K562 (cell line): Measurements from ENCODE around the gene PCDHA7. TPM values are rescaled to one million over a fixed set of nuclear protein-coding genes. Genes with fewer than 3 reads are reported as not detected.

Source experiments
- ATAC-seq: fragments of 200-7000 bp; cut with Tn5 transposase; 3 replicates; pipeline ENCODE4 v1.9.1; 2020; ENCODE audit warnings: moderate library complexity
- BruUV-seq: library from RNA; stranded (reverse); fragments of 400-500 nt; replicated peaks from 2 replicates; lab custom pipeline; 2021; lab: Mats Ljungman, UMichigan
- CTCF ChIA-PET: fragments of 300-600 bp; formaldehyde crosslinking; extraction: SDS; loops from one replicate; lab custom pipeline; 2021; ENCODE audit warnings: low intra/inter-chr PET ratio; lab: Yijun Ruan, JAX
- POLR2A ChIA-PET: fragments of 300-600, 350-650 bp; sonication (Branson Sonifier 250); formaldehyde crosslinking; extraction: SDS; loops from one replicate; lab custom pipeline; 2021; ENCODE audit warnings: antibody characterized with exemption, inconsistent platforms; lab: Yijun Ruan, JAX
- DNase-seq, 4 experiments: peaks; one replicate each; pipeline versions ENCODE4 v3.0.0 to v3.0.0-alpha.2; 2011 to 2018; ENCODE audit warnings: low spot score in 3 of 4, mixed read lengths in 3 of 4; ENCODE audit errors: extremely low read depth in 1 of 4
- FAIRE-seq: peaks from 2 replicates; lab custom pipeline; 2011; peaks lifted over from hg19 to GRCh38; lab: Jason Lieb, UNC
- H2AFZ ChIP-seq: 2 replicates; pipeline ENCODE4 v1.6.0; 2011; ENCODE audit warnings: low read depth, low read length, control low read depth, inconsistent platforms
- H3K27ac ChIP-seq: fragments of 200-600 bp; 3 replicates; pipeline ENCODE4 v1.8.0; 2011; ENCODE audit warnings: low read depth, mild to moderate bottlenecking, control low read depth, inconsistent platforms, low read length, moderate library complexity, mixed read lengths; ENCODE audit errors: extremely low read depth
- H3K27me3 ChIP-seq, 2 experiments: fragments of 300-600 bp in 1 of 2; 2 replicates in 1 of 2; 3 replicates in 1 of 2; pipeline versions ENCODE4 v1.6.0 to v1.8.0; 2011; ENCODE audit warnings: inconsistent platforms in 2 of 2, low read length in 2 of 2, mild to moderate bottlenecking in 1 of 2, mixed read lengths in 1 of 2, moderate library complexity in 1 of 2; ENCODE audit not compliant: control insufficient read depth in 2 of 2, insufficient read depth in 2 of 2
- H3K36me3 ChIP-seq: fragments of 300-600 bp; 3 replicates; pipeline ENCODE4 v1.8.0; 2011; ENCODE audit warnings: mild to moderate bottlenecking, low read length, inconsistent platforms; ENCODE audit not compliant: control insufficient read depth, insufficient read depth
- H3K4me1 ChIP-seq, 2 experiments: fragments of 200-600 bp in 1 of 2; replicated peaks in 1 of 2; 2 replicates in 1 of 2; 3 replicates in 1 of 2; pipeline versions ENCODE4 v1.5.1 to v1.8.0; 2011; ENCODE audit warnings: inconsistent platforms in 2 of 2, low read length in 2 of 2, mild to moderate bottlenecking in 1 of 2, mixed read lengths in 1 of 2, moderate library complexity in 1 of 2; ENCODE audit not compliant: control insufficient read depth in 2 of 2, insufficient read depth in 2 of 2
- H3K4me2 ChIP-seq: 2 replicates; pipeline ENCODE4 v1.6.1; 2011; ENCODE audit warnings: low read length, control low read depth, inconsistent platforms, mixed read lengths; ENCODE audit not compliant: insufficient read depth
- H3K4me3 ChIP-seq: fragments of 200-600 bp; sonication (generic), shearing (Covaris generic); 2 replicates; pipeline ENCODE4 v1.5.1; 2016; ENCODE audit warnings: control low read depth, inconsistent platforms
- H3K79me2 ChIP-seq: fragments of 200-600 bp; 3 replicates; pipeline ENCODE4 v1.8.0; 2011; ENCODE audit warnings: low read length, inconsistent platforms; ENCODE audit not compliant: control insufficient read depth, insufficient read depth
- H3K9ac ChIP-seq, 2 experiments: 2 replicates each; pipeline versions ENCODE4 v1.6.0 to v1.6.1; 2011; ENCODE audit warnings: low read depth in 2 of 2, low read length in 2 of 2, control low read depth in 1 of 2, inconsistent platforms in 1 of 2, mild to moderate bottlenecking in 1 of 2, mixed read lengths in 1 of 2; ENCODE audit not compliant: insufficient read depth in 1 of 2
- H3K9me1 ChIP-seq: one replicate; pipeline ENCODE4 v1.6.0; 2011; ENCODE audit warnings: inconsistent platforms, mild to moderate bottlenecking, low read length, moderate library complexity; ENCODE audit not compliant: control insufficient read depth, insufficient read depth
- H3K9me3 ChIP-seq: replicated peaks from 2 replicates; pipeline ENCODE4 v1.5.1; 2011; ENCODE audit warnings: low read depth, low read length, inconsistent platforms; ENCODE audit not compliant: control insufficient read depth, insufficient read depth
- H4K20me1 ChIP-seq: replicated peaks from 2 replicates; pipeline ENCODE4 v1.6.1; 2011; ENCODE audit warnings: low read length, inconsistent platforms, mixed read lengths; ENCODE audit not compliant: control insufficient read depth, insufficient read depth
- GABPB1 ChIP-seq: sonication (generic); formaldehyde crosslinking; IDR thresholded peaks from 2 replicates; pipeline ENCODE4 v1.8.0; 2022; ENCODE audit warnings: mild to moderate bottlenecking, missing genetic modification reagents
- SFPQ ChIP-seq: fragments of 200-400 bp; formaldehyde crosslinking; IDR thresholded peaks from 2 replicates; pipeline ENCODE4 v1.6.1; 2017; ENCODE audit warnings: mild to moderate bottlenecking, low read depth, low read length, moderate library complexity
- SIN3A ChIP-seq, 2 experiments: fragments of 150-350 bp in 1 of 2; IDR thresholded peaks; 2 replicates each; pipeline ENCODE4 v1.6.1; 2011 to 2016; ENCODE audit warnings: borderline replicate concordance in 2 of 2, low read depth in 2 of 2, low read length in 2 of 2, mild to moderate bottlenecking in 2 of 2, moderate library complexity in 2 of 2; ENCODE audit not compliant: control insufficient read depth in 1 of 2
- WGBS: fragments of 100-300 bp; shearing (Covaris generic); methylation state at CpG from one replicate; pipeline ENCODE4 v1.1.6; 2016; ENCODE audit warnings: low coverage, mixed read lengths; ENCODE audit not compliant: insufficient coverage; ENCODE audit errors: missing lambda C conversion rate; 5-methylcytosine and 5-hydroxymethylcytosine counted together
- in situ Hi-C: fragments of 300-500 bp; cut with MboI; formaldehyde crosslinking; loops from 4 replicates; pipeline ENCODE4 v1.15.0; 2018; ENCODE audit warnings: inconsistent platforms, mixed read lengths
- intact Hi-C: fragments of 100-400 bp; cut with micrococcal nuclease; formaldehyde crosslinking; loops from 2 replicates; pipeline ENCODE4 v1.14.2; 2022
- polyA plus RNA-seq, 8 experiments: library from polyadenylated mRNA; depleted of rRNA in 4 of 8; stranded (reverse) in 5 of 8; unstranded in 3 of 8; fragments of >200 nt; fragmentation: Nextera tagmentation in 2 of 8; fragmentation: Illumina TruSeq in 1 of 8; extraction: Ambion mirVana in 2 of 8; extraction: Trizol in 1 of 8; gene quantifications; 2 replicates each; pipeline versions ENCODE4 v1.2.1 to v1.2.3, GENCODE V29; 2011 to 2014; ENCODE audit warnings: inconsistent platforms in 1 of 8, missing spikeins in 1 of 8
- total RNA-seq, 7 experiments: library from RNA; depleted of rRNA in 6 of 7; stranded (reverse); fragments of >200 nt in 6 of 7; fragmentation: Illumina TruSeq in 2 of 7; extraction: Trizol in 2 of 7; gene quantifications; 2 replicates each; pipeline versions ENCODE4 v1.2.1 to v1.2.3, GENCODE V29; 2011 to 2021; ENCODE audit warnings: low replicate concordance in 1 of 7
- TF ChIP-seq, protein P1 (sequence below), 3 experiments: IDR thresholded peaks in 2 of 3; conservative IDR thresholded peaks in 1 of 3; 2 replicates each; pipeline ENCODE4 v1.5.1; 2011 to 2012; ENCODE audit warnings: low read length in 3 of 3, mild to moderate bottlenecking in 3 of 3, control low read depth in 2 of 3, improper control_type of control experiment in 1 of 3, inconsistent platforms in 1 of 3, low read depth in 1 of 3, mixed read lengths in 1 of 3, moderate library complexity in 1 of 3; ENCODE audit not compliant: insufficient read depth in 2 of 3
- TF ChIP-seq, protein P2 (sequence below): fragments of 450-650 bp; formaldehyde crosslinking; IDR thresholded peaks from 2 replicates; pipeline ENCODE4 v1.4.0; 2020; ENCODE audit warnings: mild to moderate bottlenecking, mixed read lengths

The PCDHA7 gene
- total and polyA plus RNA-seq, 9 of the 15 experiments (the other 6 are each of a cell fraction or from before 2014, with no cell fraction given), result not detected

GRCh38 chr5:140870221-140871201 is 36.4 kb downstream of the PCDHA7 start (continued):
- no peak for TF ChIP-seq GABPB1

GRCh38 chr5:140875085-140876065 is 41.3 kb downstream of the PCDHA7 start, which contains the start of gene PCDHA12:
PCDHA12 (plus strand) TSS chr5:140875308; CDS start chr5:140875473, 165 bp downstream.
- H3K79me2 ChIP-seq, result no peaks in the 10 kb centered on the region
- FAIRE-seq, result no peak
- ChIA-PET POLR2A (no interaction called here), CTCF (no interaction called here)
- no peaks in the 10 kb centered on the region; the same call in 1 of the 2 replicates for H3K9me3 ChIP-seq
- 14% methylated on average over 41 of the region's 47 CpGs for WGBS
- intact Hi-C loops, result no loop called here
- in situ Hi-C loops, result no loop called here
- BruUV-seq, result no TSS peak
- no peak for DNase-seq
- no peak within 1 kb of the TSS for H3K27ac ChIP-seq
- no peaks in the 10 kb centered on the region; a peak in 1 of 5 replicates for H3K4me1 ChIP-seq
- H3K9me1 ChIP-seq, result no peaks in the 10 kb centered on the region
- no peak within 1 kb of the TSS for H3K4me2 ChIP-seq
- no peak within 1 kb of the TSS for H3K9ac ChIP-seq
- no peaks in the 10 kb centered on the region for H3K27me3 ChIP-seq
- no peaks in the 10 kb centered on the region for H4K20me1 ChIP-seq
- ATAC-seq, result no peak
- H2AFZ ChIP-seq, result no peak within 1 kb of the TSS
- no peak within 1 kb of the TSS for H3K4me3 ChIP-seq
- H3K36me3 ChIP-seq, result no peaks in the 10 kb centered on the region
- TF ChIP-seq, protein P1, sequence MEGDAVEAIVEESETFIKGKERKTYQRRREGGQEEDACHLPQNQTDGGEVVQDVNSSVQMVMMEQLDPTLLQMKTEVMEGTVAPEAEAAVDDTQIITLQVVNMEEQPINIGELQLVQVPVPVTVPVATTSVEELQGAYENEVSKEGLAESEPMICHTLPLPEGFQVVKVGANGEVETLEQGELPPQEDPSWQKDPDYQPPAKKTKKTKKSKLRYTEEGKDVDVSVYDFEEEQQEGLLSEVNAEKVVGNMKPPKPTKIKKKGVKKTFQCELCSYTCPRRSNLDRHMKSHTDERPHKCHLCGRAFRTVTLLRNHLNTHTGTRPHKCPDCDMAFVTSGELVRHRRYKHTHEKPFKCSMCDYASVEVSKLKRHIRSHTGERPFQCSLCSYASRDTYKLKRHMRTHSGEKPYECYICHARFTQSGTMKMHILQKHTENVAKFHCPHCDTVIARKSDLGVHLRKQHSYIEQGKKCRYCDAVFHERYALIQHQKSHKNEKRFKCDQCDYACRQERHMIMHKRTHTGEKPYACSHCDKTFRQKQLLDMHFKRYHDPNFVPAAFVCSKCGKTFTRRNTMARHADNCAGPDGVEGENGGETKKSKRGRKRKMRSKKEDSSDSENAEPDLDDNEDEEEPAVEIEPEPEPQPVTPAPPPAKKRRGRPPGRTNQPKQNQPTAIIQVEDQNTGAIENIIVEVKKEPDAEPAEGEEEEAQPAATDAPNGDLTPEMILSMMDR (IDR thresholded peaks at IDR 0.05 in 2 of 3, conservative IDR thresholded peaks at IDR 0.05 in 1 of 3; ENCODE audit: insufficient read depth in 2 of 3, low read depth in 1 of 3, low read length in 3 of 3), result 0 out of 6 replicates have a peak, but pooled peaks of 1 of the 3 experiments have one; percentile 21
- TF ChIP-seq SIN3A (IDR thresholded peaks at IDR 0.05; ENCODE audit: borderline replicate concordance in 2 of 2, control insufficient read depth in 1 of 2, low read depth in 2 of 2, low read length in 2 of 2), result no peak
- TF ChIP-seq, protein P2, sequence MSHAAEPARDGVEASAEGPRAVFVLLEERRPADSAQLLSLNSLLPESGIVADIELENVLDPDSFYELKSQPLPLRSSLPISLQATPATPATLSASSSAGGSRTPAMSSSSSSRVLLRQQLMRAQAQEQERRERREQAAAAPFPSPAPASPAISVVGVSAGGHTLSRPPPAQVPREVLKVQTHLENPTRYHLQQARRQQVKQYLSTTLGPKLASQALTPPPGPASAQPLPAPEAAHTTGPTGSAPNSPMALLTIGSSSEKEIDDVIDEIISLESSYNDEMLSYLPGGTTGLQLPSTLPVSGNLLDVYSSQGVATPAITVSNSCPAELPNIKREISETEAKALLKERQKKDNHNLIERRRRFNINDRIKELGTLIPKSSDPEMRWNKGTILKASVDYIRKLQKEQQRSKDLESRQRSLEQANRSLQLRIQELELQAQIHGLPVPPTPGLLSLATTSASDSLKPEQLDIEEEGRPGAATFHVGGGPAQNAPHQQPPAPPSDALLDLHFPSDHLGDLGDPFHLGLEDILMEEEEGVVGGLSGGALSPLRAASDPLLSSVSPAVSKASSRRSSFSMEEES (CRISPR knock-in tag), result peak; percentile 64
- TF ChIP-seq SFPQ, result no peak
- TF ChIP-seq, all 486 proteins: peak for 2
